Measurements from ENCODE around the gene ATG16L2.

GRCh38 chr11:72805216-72805615 is 9.0 kb upstream of the ATG16L2 start:
- no peak for TF ChIP-seq CTCF (IDR thresholded peaks at IDR 0.05)
- TF ChIP-seq ZFX (IDR thresholded peaks at IDR 0.05; ENCODE audit: borderline replicate concordance): no peak

All from 22Rv1 (cell line).